H9 (cell line): ENCODE measurements around the gene CDC42EP3. TPM values are rescaled to one million over a fixed set of nuclear protein-coding genes. Genes with fewer than 3 reads are reported as not detected.

Source experiments
- DNase-seq: peaks from one replicate; pipeline ENCODE4 v3.0.0-alpha.2; 2017
- H2AFZ ChIP-seq: one replicate; pipeline ENCODE4 v1.6.1; 2013; ENCODE audit warnings: mild to moderate bottlenecking, low read length, control low read depth, moderate library complexity
- H2AK5ac ChIP-seq: 2 replicates; pipeline ENCODE4 v1.6.1; 2013; ENCODE audit warnings: low read length, control low read depth, mixed read lengths; ENCODE audit not compliant: insufficient read length
- H2BK120ac ChIP-seq: one replicate; pipeline ENCODE4 v1.6.1; 2013; ENCODE audit warnings: low read depth, mild to moderate bottlenecking, low read length, control low read depth, inconsistent platforms; ENCODE audit not compliant: poor library complexity, severe bottlenecking
- H2BK12ac ChIP-seq: 2 replicates; pipeline ENCODE4 v1.6.1; 2013; ENCODE audit warnings: low read length, control low read depth, mixed read lengths, low read depth; ENCODE audit not compliant: insufficient read length
- H2BK15ac ChIP-seq: 2 replicates; pipeline ENCODE4 v1.6.1; 2013; ENCODE audit warnings: low read depth, low read length, control low read depth
- H2BK20ac ChIP-seq: one replicate; pipeline ENCODE4 v1.6.1; 2013; ENCODE audit warnings: low read depth, mild to moderate bottlenecking, low read length, control low read depth, inconsistent platforms; ENCODE audit not compliant: poor library complexity, severe bottlenecking
- H2BK5ac ChIP-seq: 2 replicates; pipeline ENCODE4 v1.6.1; 2013; ENCODE audit warnings: low read length, control low read depth, mixed read lengths; ENCODE audit not compliant: insufficient read length
- H3K14ac ChIP-seq: 2 replicates; pipeline ENCODE4 v1.6.1; 2013; ENCODE audit warnings: low read length, control low read depth; ENCODE audit not compliant: insufficient read depth
- H3K18ac ChIP-seq: 2 replicates; pipeline ENCODE4 v1.6.1; 2013; ENCODE audit warnings: low read depth, mild to moderate bottlenecking, mixed read lengths, low read length, control low read depth; ENCODE audit not compliant: insufficient read length
- H3K23ac ChIP-seq: 2 replicates; pipeline ENCODE4 v1.6.1; 2013; ENCODE audit warnings: low read length, control low read depth, mixed read lengths, low read depth; ENCODE audit not compliant: insufficient read length
- H3K23me2 ChIP-seq: 2 replicates; pipeline ENCODE4 v1.6.1; 2013; ENCODE audit warnings: low read depth, mild to moderate bottlenecking, mixed read lengths, low read length, control low read depth; ENCODE audit not compliant: insufficient read length, poor library complexity, severe bottlenecking
- H3K27ac ChIP-seq: 2 replicates; pipeline ENCODE4 v1.5.1; 2013; ENCODE audit warnings: low read length, control low read depth, mixed read lengths, low read depth; ENCODE audit not compliant: insufficient read length
- H3K27me3 ChIP-seq: 2 replicates; pipeline ENCODE4 v1.6.1; 2013; ENCODE audit warnings: low read length, control low read depth, inconsistent platforms; ENCODE audit not compliant: insufficient read depth
- H3K4ac ChIP-seq: 2 replicates; pipeline ENCODE4 v1.6.1; 2013; ENCODE audit warnings: low read depth, mild to moderate bottlenecking, control low read depth, inconsistent platforms, low read length, moderate library complexity
- H3K4me1 ChIP-seq: 2 replicates; pipeline ENCODE4 v1.6.1; 2013; ENCODE audit warnings: low read length, control low read depth, inconsistent platforms; ENCODE audit not compliant: insufficient read depth
- H3K4me2 ChIP-seq: 2 replicates; pipeline ENCODE4 v1.6.1; 2013; ENCODE audit warnings: low read length, control low read depth, mixed read lengths; ENCODE audit not compliant: insufficient read length, insufficient read depth
- H3K56ac ChIP-seq: 2 replicates; pipeline ENCODE4 v1.6.1; 2013; ENCODE audit warnings: low read depth, mild to moderate bottlenecking, mixed read lengths, low read length, control low read depth; ENCODE audit not compliant: insufficient read length
- H3K79me1 ChIP-seq: 2 replicates; pipeline ENCODE4 v1.6.1; 2013; ENCODE audit warnings: low read depth, mild to moderate bottlenecking, moderate library complexity, low read length, control low read depth, inconsistent platforms; ENCODE audit not compliant: insufficient read depth, poor library complexity, severe bottlenecking
- H3K79me2 ChIP-seq: 2 replicates; pipeline ENCODE4 v1.6.1; 2013; ENCODE audit warnings: low read length, control low read depth, inconsistent platforms; ENCODE audit not compliant: insufficient read depth
- H3K9ac ChIP-seq: 2 replicates; pipeline ENCODE4 v1.6.1; 2013; ENCODE audit warnings: low read length, control low read depth, mixed read lengths; ENCODE audit not compliant: insufficient read length; ENCODE audit errors: extremely low read depth
- H3K9me3 ChIP-seq: one replicate; pipeline ENCODE4 v1.6.1; 2013; ENCODE audit warnings: low read depth, low read length, inconsistent platforms; ENCODE audit not compliant: control insufficient read depth
- H3T11ph ChIP-seq: one replicate; pipeline ENCODE4 v1.6.1; 2013; ENCODE audit warnings: mild to moderate bottlenecking, low read length, control low read depth, inconsistent platforms
- H4K20me1 ChIP-seq: one replicate; pipeline ENCODE4 v1.6.1; 2013; ENCODE audit not compliant: control insufficient read depth, insufficient read length, insufficient read depth
- H4K5ac ChIP-seq: 2 replicates; pipeline ENCODE4 v1.6.1; 2013; ENCODE audit warnings: low read depth, mild to moderate bottlenecking, mixed read lengths, low read length, control low read depth; ENCODE audit not compliant: insufficient read length
- H4K8ac ChIP-seq: replicated peaks from 2 replicates; pipeline ENCODE4 v1.6.1; 2013; ENCODE audit warnings: low read length, control low read depth, mixed read lengths, low read depth; ENCODE audit not compliant: insufficient read length
- H4K91ac ChIP-seq: 2 replicates; pipeline ENCODE4 v1.6.1; 2013; ENCODE audit warnings: low read depth, mild to moderate bottlenecking, moderate library complexity, mixed read lengths, low read length, control low read depth; ENCODE audit not compliant: insufficient read length
- H3K27ac Mint-ChIP-seq, 3 experiments: 2 replicates in 2 of 3; 3 replicates in 1 of 3; pipeline ENCODE4 v1.8.0; 2020 to 2021; ENCODE audit warnings: mixed read lengths in 3 of 3, mild to moderate bottlenecking in 1 of 3, moderate library complexity in 1 of 3
- H3K27me3 Mint-ChIP-seq: 2 replicates; pipeline ENCODE4 v1.8.0; 2021; ENCODE audit warnings: low read depth, mild to moderate bottlenecking, moderate library complexity, mixed read lengths
- H3K36me3 Mint-ChIP-seq, 3 experiments: 2 replicates in 2 of 3; 3 replicates in 1 of 3; pipeline ENCODE4 v1.8.0; 2020 to 2021; ENCODE audit warnings: low read depth in 3 of 3, mixed read lengths in 3 of 3; ENCODE audit not compliant: insufficient read depth in 1 of 3
- H3K4me1 Mint-ChIP-seq, 2 experiments: 2 replicates each; pipeline ENCODE4 v1.8.0; 2020; ENCODE audit warnings: mixed read lengths in 2 of 2
- H3K4me3 Mint-ChIP-seq, 2 experiments: 2 replicates in 1 of 2; 3 replicates in 1 of 2; pipeline ENCODE4 v1.8.0; 2020 to 2021; ENCODE audit warnings: mild to moderate bottlenecking in 2 of 2, mixed read lengths in 2 of 2, moderate library complexity in 1 of 2
- H3K9me3 Mint-ChIP-seq, 2 experiments: 2 replicates in 1 of 2; 3 replicates in 1 of 2; pipeline ENCODE4 v1.8.0; 2020; ENCODE audit warnings: mild to moderate bottlenecking in 2 of 2, mixed read lengths in 2 of 2, moderate library complexity in 1 of 2
- CTCF ChIP-seq: fragments of 200-600 bp; sonication (generic); conservative IDR thresholded peaks from 3 replicates; pipeline ENCODE4 v1.8.0; 2021; ENCODE audit warnings: antibody characterized with exemption, mild to moderate bottlenecking
- WGBS: extraction: QIAGEN DNeasy Blood & Tissue Kit; methylation state at CpG from one replicate; pipeline ENCODE4 v1.1.7; 2013; ENCODE audit warnings: missing lambda C conversion rate, low lambda C conversion rate, mixed read lengths; ENCODE audit not compliant: insufficient read length; ENCODE audit errors: extremely low coverage; 5-methylcytosine and 5-hydroxymethylcytosine counted together
- total RNA-seq: library from RNA; stranded (reverse); gene quantifications from 2 replicates; pipeline ENCODE4 v1.2.1, GENCODE V29; 2021

The CDC42EP3 gene
- total RNA-seq, 1 experiment from 2014 or later, result 61.5 TPM

GRCh38 chr2:37648331-37649011 lies 23.0 kb downstream of the CDC42EP3 start:
- H2BK20ac ChIP-seq, result no peak overlapping the region
- no peak overlapping the region for H2BK5ac ChIP-seq
- peaks cover 48 to 75% (median 65%) of the 10 kb centered on the region in 3 experiments for H3K36me3 Mint-ChIP-seq
- peaks cover 3% of the 10 kb centered on the region; the same call in 1 of the 2 replicates for H3K4me1 ChIP-seq
- no peak overlapping the region for H2AK5ac ChIP-seq
- peaks cover 20% of the 10 kb centered on the region for H3K79me1 ChIP-seq
- H3T11ph ChIP-seq, result no peak overlapping the region
- no peak overlapping the region for H4K8ac ChIP-seq
- no peak overlapping the region for H3K18ac ChIP-seq
- H2BK15ac ChIP-seq, result no peak overlapping the region
- no peak overlapping the region for H3K9ac ChIP-seq
- peaks cover 8% of the 10 kb centered on the region; the same call in 1 of the 2 replicates for H3K79me2 ChIP-seq
- peaks cover 33 to 39% of the 10 kb centered on the region in 2 experiments for H3K4me1 Mint-ChIP-seq
- WGBS, result no CpG with 5 or more reads among the region's 9 CpGs
- no peaks in the 10 kb centered on the region; the same call in 1 of the 2 replicates for H3K27me3 Mint-ChIP-seq
- H3K9me3 Mint-ChIP-seq, result peaks cover 12 to 13% of the 10 kb centered on the region in 2 experiments
- no peaks in the 10 kb centered on the region for H3K23me2 ChIP-seq
- H2BK12ac ChIP-seq, result no peak overlapping the region
- no peaks in the 10 kb centered on the region for H3K9me3 ChIP-seq
- H3K14ac ChIP-seq, result no peak overlapping the region
- no peak overlapping the region for H3K4me2 ChIP-seq
- H3K27ac Mint-ChIP-seq, result no peak overlapping the region; a peak in 2 of 7 replicates
- no peaks in the 10 kb centered on the region for H3K27me3 ChIP-seq
- no peak overlapping the region for H3K23ac ChIP-seq
- no peak overlapping the region for H2BK120ac ChIP-seq
- H3K4me3 Mint-ChIP-seq, result no peak overlapping the region
- H3K27ac ChIP-seq, result no peak overlapping the region
- no peak overlapping the region for H4K5ac ChIP-seq
- no peak overlapping the region for H3K56ac ChIP-seq
- no peak for TF ChIP-seq CTCF
- H3K4ac ChIP-seq, result no peak overlapping the region
- H2AFZ ChIP-seq, result no peak overlapping the region
- no peak for DNase-seq
- no peaks in the 10 kb centered on the region for H4K20me1 ChIP-seq
- H4K91ac ChIP-seq, result no peak overlapping the region
